H9 (cell line): Measurements from ENCODE around the gene ZDHHC24. TPM values are rescaled to one million over a fixed set of nuclear protein-coding genes. Genes with fewer than 3 reads are reported as not detected.

Experiments
- DNase-seq: peaks from one replicate; pipeline ENCODE4 v3.0.0-alpha.2; 2017
- H2AFZ ChIP-seq: one replicate; pipeline ENCODE4 v1.6.1; 2013; ENCODE audit warnings: mild to moderate bottlenecking, low read length, control low read depth, moderate library complexity
- H2AK5ac ChIP-seq: 2 replicates; pipeline ENCODE4 v1.6.1; 2013; ENCODE audit warnings: low read length, control low read depth, mixed read lengths; ENCODE audit not compliant: insufficient read length
- H2BK120ac ChIP-seq: one replicate; pipeline ENCODE4 v1.6.1; 2013; ENCODE audit warnings: low read depth, mild to moderate bottlenecking, low read length, control low read depth, inconsistent platforms; ENCODE audit not compliant: poor library complexity, severe bottlenecking
- H2BK12ac ChIP-seq: 2 replicates; pipeline ENCODE4 v1.6.1; 2013; ENCODE audit warnings: low read length, control low read depth, mixed read lengths, low read depth; ENCODE audit not compliant: insufficient read length
- H2BK15ac ChIP-seq: 2 replicates; pipeline ENCODE4 v1.6.1; 2013; ENCODE audit warnings: low read depth, low read length, control low read depth
- H2BK20ac ChIP-seq: one replicate; pipeline ENCODE4 v1.6.1; 2013; ENCODE audit warnings: low read depth, mild to moderate bottlenecking, low read length, control low read depth, inconsistent platforms; ENCODE audit not compliant: poor library complexity, severe bottlenecking
- H2BK5ac ChIP-seq: 2 replicates; pipeline ENCODE4 v1.6.1; 2013; ENCODE audit warnings: low read length, control low read depth, mixed read lengths; ENCODE audit not compliant: insufficient read length
- H3K14ac ChIP-seq: 2 replicates; pipeline ENCODE4 v1.6.1; 2013; ENCODE audit warnings: low read length, control low read depth; ENCODE audit not compliant: insufficient read depth
- H3K18ac ChIP-seq: 2 replicates; pipeline ENCODE4 v1.6.1; 2013; ENCODE audit warnings: low read depth, mild to moderate bottlenecking, mixed read lengths, low read length, control low read depth; ENCODE audit not compliant: insufficient read length
- H3K23ac ChIP-seq: 2 replicates; pipeline ENCODE4 v1.6.1; 2013; ENCODE audit warnings: low read length, control low read depth, mixed read lengths, low read depth; ENCODE audit not compliant: insufficient read length
- H3K23me2 ChIP-seq: 2 replicates; pipeline ENCODE4 v1.6.1; 2013; ENCODE audit warnings: low read depth, mild to moderate bottlenecking, mixed read lengths, low read length, control low read depth; ENCODE audit not compliant: insufficient read length, poor library complexity, severe bottlenecking
- H3K27ac ChIP-seq: 2 replicates; pipeline ENCODE4 v1.5.1; 2013; ENCODE audit warnings: low read length, control low read depth, mixed read lengths, low read depth; ENCODE audit not compliant: insufficient read length
- H3K27me3 ChIP-seq: 2 replicates; pipeline ENCODE4 v1.6.1; 2013; ENCODE audit warnings: low read length, control low read depth, inconsistent platforms; ENCODE audit not compliant: insufficient read depth
- H3K4ac ChIP-seq: 2 replicates; pipeline ENCODE4 v1.6.1; 2013; ENCODE audit warnings: low read depth, mild to moderate bottlenecking, control low read depth, inconsistent platforms, low read length, moderate library complexity
- H3K4me1 ChIP-seq: 2 replicates; pipeline ENCODE4 v1.6.1; 2013; ENCODE audit warnings: low read length, control low read depth, inconsistent platforms; ENCODE audit not compliant: insufficient read depth
- H3K4me2 ChIP-seq: 2 replicates; pipeline ENCODE4 v1.6.1; 2013; ENCODE audit warnings: low read length, control low read depth, mixed read lengths; ENCODE audit not compliant: insufficient read length, insufficient read depth
- H3K56ac ChIP-seq: 2 replicates; pipeline ENCODE4 v1.6.1; 2013; ENCODE audit warnings: low read depth, mild to moderate bottlenecking, mixed read lengths, low read length, control low read depth; ENCODE audit not compliant: insufficient read length
- H3K79me1 ChIP-seq: 2 replicates; pipeline ENCODE4 v1.6.1; 2013; ENCODE audit warnings: low read depth, mild to moderate bottlenecking, moderate library complexity, low read length, control low read depth, inconsistent platforms; ENCODE audit not compliant: insufficient read depth, poor library complexity, severe bottlenecking
- H3K79me2 ChIP-seq: 2 replicates; pipeline ENCODE4 v1.6.1; 2013; ENCODE audit warnings: low read length, control low read depth, inconsistent platforms; ENCODE audit not compliant: insufficient read depth
- H3K9ac ChIP-seq: 2 replicates; pipeline ENCODE4 v1.6.1; 2013; ENCODE audit warnings: low read length, control low read depth, mixed read lengths; ENCODE audit not compliant: insufficient read length; ENCODE audit errors: extremely low read depth
- H3K9me3 ChIP-seq: one replicate; pipeline ENCODE4 v1.6.1; 2013; ENCODE audit warnings: low read depth, low read length, inconsistent platforms; ENCODE audit not compliant: control insufficient read depth
- H3T11ph ChIP-seq: one replicate; pipeline ENCODE4 v1.6.1; 2013; ENCODE audit warnings: mild to moderate bottlenecking, low read length, control low read depth, inconsistent platforms
- H4K20me1 ChIP-seq: one replicate; pipeline ENCODE4 v1.6.1; 2013; ENCODE audit not compliant: control insufficient read depth, insufficient read length, insufficient read depth
- H4K5ac ChIP-seq: 2 replicates; pipeline ENCODE4 v1.6.1; 2013; ENCODE audit warnings: low read depth, mild to moderate bottlenecking, mixed read lengths, low read length, control low read depth; ENCODE audit not compliant: insufficient read length
- H4K8ac ChIP-seq: replicated peaks from 2 replicates; pipeline ENCODE4 v1.6.1; 2013; ENCODE audit warnings: low read length, control low read depth, mixed read lengths, low read depth; ENCODE audit not compliant: insufficient read length
- H4K91ac ChIP-seq: 2 replicates; pipeline ENCODE4 v1.6.1; 2013; ENCODE audit warnings: low read depth, mild to moderate bottlenecking, moderate library complexity, mixed read lengths, low read length, control low read depth; ENCODE audit not compliant: insufficient read length
- H3K27ac Mint-ChIP-seq, 3 experiments: 2 replicates in 2 of 3; 3 replicates in 1 of 3; pipeline ENCODE4 v1.8.0; 2020 to 2021; ENCODE audit warnings: mixed read lengths in 3 of 3, mild to moderate bottlenecking in 1 of 3, moderate library complexity in 1 of 3
- H3K27me3 Mint-ChIP-seq: 2 replicates; pipeline ENCODE4 v1.8.0; 2021; ENCODE audit warnings: low read depth, mild to moderate bottlenecking, moderate library complexity, mixed read lengths
- H3K36me3 Mint-ChIP-seq, 3 experiments: 2 replicates in 2 of 3; 3 replicates in 1 of 3; pipeline ENCODE4 v1.8.0; 2020 to 2021; ENCODE audit warnings: low read depth in 3 of 3, mixed read lengths in 3 of 3; ENCODE audit not compliant: insufficient read depth in 1 of 3
- H3K4me1 Mint-ChIP-seq, 2 experiments: 2 replicates each; pipeline ENCODE4 v1.8.0; 2020; ENCODE audit warnings: mixed read lengths in 2 of 2
- H3K4me3 Mint-ChIP-seq, 2 experiments: 2 replicates in 1 of 2; 3 replicates in 1 of 2; pipeline ENCODE4 v1.8.0; 2020 to 2021; ENCODE audit warnings: mild to moderate bottlenecking in 2 of 2, mixed read lengths in 2 of 2, moderate library complexity in 1 of 2
- H3K9me3 Mint-ChIP-seq, 2 experiments: 2 replicates in 1 of 2; 3 replicates in 1 of 2; pipeline ENCODE4 v1.8.0; 2020; ENCODE audit warnings: mild to moderate bottlenecking in 2 of 2, mixed read lengths in 2 of 2, moderate library complexity in 1 of 2
- CTCF ChIP-seq: fragments of 200-600 bp; sonication (generic); conservative IDR thresholded peaks from 3 replicates; pipeline ENCODE4 v1.8.0; 2021; ENCODE audit warnings: antibody characterized with exemption, mild to moderate bottlenecking
- WGBS: extraction: QIAGEN DNeasy Blood & Tissue Kit; methylation state at CpG from one replicate; pipeline ENCODE4 v1.1.7; 2013; ENCODE audit warnings: missing lambda C conversion rate, low lambda C conversion rate, mixed read lengths; ENCODE audit not compliant: insufficient read length; ENCODE audit errors: extremely low coverage; 5-methylcytosine and 5-hydroxymethylcytosine counted together
- total RNA-seq: library from RNA; stranded (reverse); gene quantifications from 2 replicates; pipeline ENCODE4 v1.2.1, GENCODE V29; 2021

Gene ZDHHC24
- total RNA-seq, 1 experiment from 2014 or later: 8.9 TPM

- no peak overlapping the region for H3K4ac ChIP-seq
- no peak overlapping the region for H3K4me2 ChIP-seq
- no peaks in the 10 kb centered on the region for H3K9me3 ChIP-seq
- no peak overlapping the region for H3K9ac ChIP-seq
- Mint-ChIP-seq H3K9me3 (no peaks in the 10 kb centered on the region), H3K36me3 (peaks cover 7 to 40% (median 37%) of the 10 kb centered on the region in 3 experiments; a peak in 5 of 7 replicates), H3K4me1 (peaks cover 4 to 5% of the 10 kb centered on the region in 2 experiments), H3K4me3 (no peak overlapping the region), H3K27me3 (no peaks in the 10 kb centered on the region), H3K27ac (no peak overlapping the region; a peak in 1 of 7 replicates)
- H3K27me3 ChIP-seq: no peaks in the 10 kb centered on the region
- H2BK12ac ChIP-seq: no peak overlapping the region
- H3K18ac ChIP-seq: no peak overlapping the region
- H3K23me2 ChIP-seq: no peaks in the 10 kb centered on the region
- H4K5ac ChIP-seq: no peak overlapping the region
- H3K79me1 ChIP-seq: no peaks in the 10 kb centered on the region
- no peak overlapping the region for H3K14ac ChIP-seq
- H3K79me2 ChIP-seq: no peaks in the 10 kb centered on the region
- TF ChIP-seq CTCF: no peak
- no peak for DNase-seq
- no peak overlapping the region for H3T11ph ChIP-seq
- H4K91ac ChIP-seq: no peak overlapping the region
- H2AFZ ChIP-seq: no peak overlapping the region
- no CpG with 5 or more reads among the region's 10 CpGs for WGBS
- no peak overlapping the region for H2AK5ac ChIP-seq
- no peaks in the 10 kb centered on the region for H3K4me1 ChIP-seq
- H3K56ac ChIP-seq: no peak overlapping the region
- H2BK5ac ChIP-seq: no peak overlapping the region
- no peak overlapping the region for H4K8ac ChIP-seq
- no peak overlapping the region for H2BK20ac ChIP-seq
- H2BK15ac ChIP-seq: no peak overlapping the region
- no peaks in the 10 kb centered on the region for H4K20me1 ChIP-seq
- H3K27ac ChIP-seq: no peak overlapping the region
- H3K23ac ChIP-seq: no peak overlapping the region
- H2BK120ac ChIP-seq: no peak overlapping the region
Observed at GRCh38 chr11:66524304-66525040, 21.4 kb downstream of the ZDHHC24 start.
